ENCODE measurements around the gene OSBPL9. TPM values are rescaled to one million over a fixed set of nuclear protein-coding genes. Genes with fewer than 3 reads are reported as not detected.
A peak's percentile ranks its signal among the peaks of the same experiment; 100 is the strongest.

Gene OSBPL9
- total and polyA plus RNA-seq, 9 of the 15 experiments (the other 6 are each of a cell fraction or from before 2014, with no cell fraction given) = 43.9 to 217 (median 170) TPM

- TF ChIP-seq PKNOX1 (IDR thresholded peaks at IDR 0.05) (0 out of 2 replicates have a peak, but pooled peaks have one; percentile 27), EP400 (IDR thresholded peaks at IDR 0.05) (peak; percentile 44; the same call in 1 of the 2 replicates), ATF1 (CRISPR knock-in tag; IDR thresholded peaks at IDR 0.05) (no peak), ATF1 (tag; IDR thresholded peaks at IDR 0.05) (no peak), JUND (IDR thresholded peaks at IDR 0.05; ENCODE audit: borderline replicate concordance, low read depth, low read length) (peak; percentile 98), JUND (tag; IDR thresholded peaks at IDR 0.05; ENCODE audit: borderline replicate concordance, low read depth, low read length) (peak; percentile 97), MEIS2 (IDR thresholded peaks at IDR 0.05; ENCODE audit: partially characterized antibody) (peak; percentile 67), CREBBP (IDR thresholded peaks at IDR 0.05; ENCODE audit: low read depth, low read length) (no peak), ZNF695 (CRISPR knock-in tag; IDR thresholded peaks at IDR 0.05) (no peak), DACH1 (IDR thresholded peaks at IDR 0.05; ENCODE audit: partially characterized antibody) (no peak), NFRKB (IDR thresholded peaks at IDR 0.05; ENCODE audit: low read depth) (0 out of 2 replicates have a peak, but pooled peaks have one; percentile 21), ARID1B (IDR thresholded peaks at IDR 0.05) (peak; percentile 80), ATF7 (IDR thresholded peaks at IDR 0.05) (peak; percentile 47)
- TF ChIP-seq, protein P1, sequence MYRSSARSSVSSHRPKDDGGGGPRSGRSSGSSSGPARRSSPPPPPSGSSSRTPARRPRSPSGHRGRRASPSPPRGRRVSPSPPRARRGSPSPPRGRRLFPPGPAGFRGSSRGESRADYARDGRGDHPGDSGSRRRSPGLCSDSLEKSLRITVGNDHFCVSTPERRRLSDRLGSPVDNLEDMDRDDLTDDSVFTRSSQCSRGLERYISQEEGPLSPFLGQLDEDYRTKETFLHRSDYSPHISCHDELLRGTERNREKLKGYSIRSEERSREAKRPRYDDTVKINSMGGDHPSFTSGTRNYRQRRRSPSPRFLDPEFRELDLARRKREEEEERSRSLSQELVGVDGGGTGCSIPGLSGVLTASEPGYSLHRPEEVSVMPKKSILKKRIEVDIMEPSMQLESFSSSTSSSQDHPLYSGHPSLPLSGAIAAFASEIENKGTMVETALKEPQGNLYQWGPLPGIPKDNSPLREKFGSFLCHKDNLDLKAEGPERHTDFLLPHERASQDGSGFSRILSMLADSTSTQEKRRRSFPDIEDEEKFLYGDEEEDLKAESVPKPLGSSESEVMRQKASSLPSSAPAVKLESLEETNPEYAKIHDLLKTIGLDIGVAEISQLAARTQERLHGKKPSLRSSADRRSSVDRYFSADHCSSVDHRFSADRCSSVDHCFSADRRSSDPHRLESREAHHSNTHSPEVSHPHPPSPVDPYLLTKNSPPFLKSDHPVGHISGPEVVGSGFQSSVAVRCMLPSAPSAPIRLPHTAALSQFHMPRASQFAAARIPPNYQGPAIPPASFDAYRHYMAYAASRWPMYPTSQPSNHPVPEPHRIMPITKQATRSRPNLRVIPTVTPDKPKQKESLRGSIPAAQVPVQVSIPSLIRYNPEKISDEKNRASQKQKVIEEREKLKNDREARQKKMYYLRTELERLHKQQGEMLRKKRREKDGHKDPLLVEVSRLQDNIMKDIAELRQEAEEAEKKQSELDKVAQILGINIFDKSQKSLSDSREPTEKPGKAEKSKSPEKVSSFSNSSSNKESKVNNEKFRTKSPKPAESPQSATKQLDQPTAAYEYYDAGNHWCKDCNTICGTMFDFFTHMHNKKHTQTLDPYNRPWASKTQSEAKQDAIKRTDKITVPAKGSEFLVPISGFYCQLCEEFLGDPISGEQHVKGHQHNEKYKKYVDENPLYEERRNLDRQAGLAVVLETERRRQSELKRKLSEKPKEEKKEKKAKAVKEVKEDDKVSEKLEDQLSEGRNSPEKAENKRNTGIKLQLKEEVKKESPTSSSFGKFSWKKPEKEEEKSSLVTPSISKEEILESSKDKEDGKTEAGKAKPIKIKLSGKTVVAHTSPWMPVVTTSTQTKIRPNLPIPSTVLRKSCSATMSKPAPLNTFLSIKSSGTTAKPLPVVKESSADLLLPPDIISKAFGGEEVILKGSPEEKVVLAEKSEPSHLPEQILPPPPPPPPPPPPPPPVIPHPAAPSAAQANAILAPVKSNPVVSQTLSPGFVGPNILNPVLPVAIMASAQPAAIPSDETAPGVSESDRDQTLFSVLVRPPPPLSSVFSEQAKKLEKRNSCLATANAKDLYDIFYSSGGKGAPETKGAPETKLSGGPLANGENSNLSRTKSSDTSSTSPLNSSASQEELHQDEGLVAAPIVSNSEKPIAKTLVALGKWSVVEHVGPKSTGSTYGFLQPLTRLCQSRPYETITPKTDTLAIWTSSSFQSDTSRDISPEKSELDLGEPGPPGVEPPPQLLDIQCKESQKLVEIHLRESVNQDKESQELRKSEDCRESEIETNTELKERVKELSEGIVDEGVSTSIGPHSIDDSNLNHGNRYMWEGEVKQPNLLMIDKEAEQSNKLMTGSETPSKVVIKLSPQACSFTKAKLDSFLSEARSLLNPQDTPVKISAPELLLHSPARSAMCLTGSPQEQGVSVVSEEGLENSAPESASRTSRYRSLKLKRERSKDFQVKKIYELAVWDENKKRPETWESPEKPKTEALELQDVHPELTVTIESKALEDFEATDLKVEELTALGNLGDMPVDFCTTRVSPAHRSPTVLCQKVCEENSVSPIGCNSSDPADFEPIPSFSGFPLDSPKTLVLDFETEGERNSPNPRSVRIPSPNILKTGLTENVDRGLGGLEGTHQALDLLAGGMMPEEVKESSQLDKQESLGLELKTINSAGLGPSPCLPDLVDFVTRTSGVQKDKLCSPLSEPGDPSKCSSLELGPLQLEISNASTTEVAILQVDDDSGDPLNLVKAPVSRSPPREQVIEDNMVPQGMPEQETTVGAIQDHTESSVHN (IDR thresholded peaks at IDR 0.05; ENCODE audit: borderline replicate concordance in 1 of 2, low read depth in 1 of 2) = no peak
- TF ChIP-seq, protein P2, sequence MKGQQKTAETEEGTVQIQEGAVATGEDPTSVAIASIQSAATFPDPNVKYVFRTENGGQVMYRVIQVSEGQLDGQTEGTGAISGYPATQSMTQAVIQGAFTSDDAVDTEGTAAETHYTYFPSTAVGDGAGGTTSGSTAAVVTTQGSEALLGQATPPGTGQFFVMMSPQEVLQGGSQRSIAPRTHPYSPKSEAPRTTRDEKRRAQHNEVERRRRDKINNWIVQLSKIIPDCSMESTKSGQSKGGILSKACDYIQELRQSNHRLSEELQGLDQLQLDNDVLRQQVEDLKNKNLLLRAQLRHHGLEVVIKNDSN (CRISPR knock-in tag; IDR thresholded peaks at IDR 0.05) = no peak
- TF ChIP-seq, protein P3, sequence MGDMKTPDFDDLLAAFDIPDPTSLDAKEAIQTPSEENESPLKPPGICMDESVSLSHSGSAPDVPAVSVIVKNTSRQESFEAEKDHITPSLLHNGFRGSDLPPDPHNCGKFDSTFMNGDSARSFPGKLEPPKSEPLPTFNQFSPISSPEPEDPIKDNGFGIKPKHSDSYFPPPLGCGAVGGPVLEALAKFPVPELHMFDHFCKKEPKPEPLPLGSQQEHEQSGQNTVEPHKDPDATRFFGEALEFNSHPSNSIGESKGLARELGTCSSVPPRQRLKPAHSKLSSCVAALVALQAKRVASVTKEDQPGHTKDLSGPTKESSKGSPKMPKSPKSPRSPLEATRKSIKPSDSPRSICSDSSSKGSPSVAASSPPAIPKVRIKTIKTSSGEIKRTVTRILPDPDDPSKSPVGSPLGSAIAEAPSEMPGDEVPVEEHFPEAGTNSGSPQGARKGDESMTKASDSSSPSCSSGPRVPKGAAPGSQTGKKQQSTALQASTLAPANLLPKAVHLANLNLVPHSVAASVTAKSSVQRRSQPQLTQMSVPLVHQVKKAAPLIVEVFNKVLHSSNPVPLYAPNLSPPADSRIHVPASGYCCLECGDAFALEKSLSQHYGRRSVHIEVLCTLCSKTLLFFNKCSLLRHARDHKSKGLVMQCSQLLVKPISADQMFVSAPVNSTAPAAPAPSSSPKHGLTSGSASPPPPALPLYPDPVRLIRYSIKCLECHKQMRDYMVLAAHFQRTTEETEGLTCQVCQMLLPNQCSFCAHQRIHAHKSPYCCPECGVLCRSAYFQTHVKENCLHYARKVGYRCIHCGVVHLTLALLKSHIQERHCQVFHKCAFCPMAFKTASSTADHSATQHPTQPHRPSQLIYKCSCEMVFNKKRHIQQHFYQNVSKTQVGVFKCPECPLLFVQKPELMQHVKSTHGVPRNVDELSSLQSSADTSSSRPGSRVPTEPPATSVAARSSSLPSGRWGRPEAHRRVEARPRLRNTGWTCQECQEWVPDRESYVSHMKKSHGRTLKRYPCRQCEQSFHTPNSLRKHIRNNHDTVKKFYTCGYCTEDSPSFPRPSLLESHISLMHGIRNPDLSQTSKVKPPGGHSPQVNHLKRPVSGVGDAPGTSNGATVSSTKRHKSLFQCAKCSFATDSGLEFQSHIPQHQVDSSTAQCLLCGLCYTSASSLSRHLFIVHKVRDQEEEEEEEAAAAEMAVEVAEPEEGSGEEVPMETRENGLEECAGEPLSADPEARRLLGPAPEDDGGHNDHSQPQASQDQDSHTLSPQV (IDR thresholded peaks at IDR 0.05) = peak; percentile 73
Observed at GRCh38 chr1:51750218-51750617, 133.3 kb downstream of the OSBPL9 start (continued).
